HG03175 (cell line): ENCODE measurements around the gene ADCYAP1R1.
A peak's percentile ranks its signal among the peaks of the same experiment; 100 is the strongest.

ENCODE experiments used
- ATAC-seq: cut with Tn5 transposase; IDR thresholded peaks from one replicate; pipeline ENCODE4 v1.9.1; 2021; ENCODE audit warnings: mild to moderate bottlenecking, moderate library complexity; ENCODE audit not compliant: unreplicated experiment

Gene ADCYAP1R1

GRCh38 chr7:31051598-31052486 lies at the start of gene ADCYAP1R1:
TSS of gene ADCYAP1R1 (plus strand) at chr7:31052308. CDS start at chr7:31063265, 10,957 bp downstream.
- no peak for ATAC-seq

- no peak for ATAC-seq
Observed at GRCh38 chr7:31003097-31003496, 49.0 kb upstream of the ADCYAP1R1 start.

- no peak for ATAC-seq
Observed at GRCh38 chr7:31003721-31004120, 48.4 kb upstream of the ADCYAP1R1 start.

- no peak for ATAC-seq
Observed at GRCh38 chr7:31004393-31004792, 47.7 kb upstream of the ADCYAP1R1 start.

GRCh38 chr7:31006857-31007256 lies 45.3 kb upstream of the ADCYAP1R1 start:
- no peak for ATAC-seq

GRCh38 chr7:31007634-31008033 lies 44.5 kb upstream of the ADCYAP1R1 start:
- no peak for ATAC-seq

GRCh38 chr7:31014826-31015225 lies 37.3 kb upstream of the ADCYAP1R1 start:
- ATAC-seq = no peak

- ATAC-seq = no peak
Observed at GRCh38 chr7:31017032-31017675, 35.0 kb upstream of the ADCYAP1R1 start.

- ATAC-seq = no peak
Observed at GRCh38 chr7:31017721-31018120, 34.4 kb upstream of the ADCYAP1R1 start.

GRCh38 chr7:31019509-31019908 lies 32.6 kb upstream of the ADCYAP1R1 start:
- ATAC-seq = no peak

- no peak for ATAC-seq
Observed at GRCh38 chr7:31020161-31020560, 31.9 kb upstream of the ADCYAP1R1 start.

- ATAC-seq = no peak
Observed at GRCh38 chr7:31020652-31021051, 31.5 kb upstream of the ADCYAP1R1 start.

- no peak for ATAC-seq
Observed at GRCh38 chr7:31022117-31022516, 30.0 kb upstream of the ADCYAP1R1 start.

GRCh38 chr7:31022726-31023125 lies 29.4 kb upstream of the ADCYAP1R1 start:
- ATAC-seq = no peak

GRCh38 chr7:31023877-31024276 lies 28.2 kb upstream of the ADCYAP1R1 start:
- peak; percentile 46 for ATAC-seq

GRCh38 chr7:31027161-31027965 lies 24.7 kb upstream of the ADCYAP1R1 start:
- no peak for ATAC-seq

GRCh38 chr7:31028006-31028405 lies 24.1 kb upstream of the ADCYAP1R1 start:
- ATAC-seq = no peak

GRCh38 chr7:31028417-31028992 lies 23.6 kb upstream of the ADCYAP1R1 start:
- ATAC-seq = no peak

GRCh38 chr7:31029251-31030042 lies 22.7 kb upstream of the ADCYAP1R1 start:
- ATAC-seq = no peak

GRCh38 chr7:31033674-31034300 lies 18.3 kb upstream of the ADCYAP1R1 start:
- ATAC-seq = no peak
